ENCODE results near the gene CALML4. TPM values are rescaled to one million over a fixed set of nuclear protein-coding genes. Genes with fewer than 3 reads are reported as not detected.
"Not testable (repeated sequence)": the region's sequence is repeated elsewhere in the genome, so short reads cannot be mapped to it uniquely, and the experiment has no call there.

Gene CALML4
- total RNA-seq, 1 experiment from 2014 or later = 3.3 TPM

GRCh38 chr15:68224108-68224507 lies 19.0 kb upstream of the CALML4 start:
- no TSS peak for BruUV-seq (replicated peaks)
- intact Hi-C loops (cut with micrococcal nuclease) = no loop called here
- DNase-seq (ENCODE audit: unreplicated experiment) = no peak
- Mint-ChIP-seq H3K4me1 (ENCODE audit: insufficient read depth, unreplicated experiment) (peaks cover 24% of the 10 kb centered on the region), H3K9me3 (ENCODE audit: unreplicated experiment) (no peaks in the 10 kb centered on the region), H3K27me3 (ENCODE audit: insufficient read depth, unreplicated experiment) (no peaks in the 10 kb centered on the region), H3K27ac (ENCODE audit: low read depth, unreplicated experiment) (no peak overlapping the region), H3K36me3 (ENCODE audit: insufficient read depth, unreplicated experiment) (peaks cover 11% of the 10 kb centered on the region), H3K4me3 (ENCODE audit: unreplicated experiment) (no peak overlapping the region)
- TF ChIP-seq CTCF (IDR thresholded peaks at IDR 0.05; ENCODE audit: unreplicated experiment) = no peak
- POLR2A ChIA-PET = no interaction called here
- CTCF ChIA-PET = interaction anchor here (0.6 to 1.2 kb wide), 4 partner anchors 13 to 119 kb away, joined by 3 to 4 read pairs (median 3); no protein-coding TSS in a partner anchor

GRCh38 chr15:68223171-68223570 lies 18.0 kb upstream of the CALML4 start:
- Mint-ChIP-seq H3K36me3 (ENCODE audit: insufficient read depth, unreplicated experiment) (peaks cover 19% of the 10 kb centered on the region), H3K4me3 (ENCODE audit: unreplicated experiment) (no peak overlapping the region), H3K27me3 (ENCODE audit: insufficient read depth, unreplicated experiment) (no peaks in the 10 kb centered on the region), H3K9me3 (ENCODE audit: unreplicated experiment) (no peaks in the 10 kb centered on the region), H3K4me1 (ENCODE audit: insufficient read depth, unreplicated experiment) (peaks cover 18% of the 10 kb centered on the region), H3K27ac (ENCODE audit: low read depth, unreplicated experiment) (no peak overlapping the region)
- DNase-seq (ENCODE audit: unreplicated experiment) = no peak
- no peak for TF ChIP-seq CTCF (IDR thresholded peaks at IDR 0.05; ENCODE audit: unreplicated experiment)
- intact Hi-C loops (cut with micrococcal nuclease) = no loop called here
- no TSS peak for BruUV-seq (replicated peaks)
- POLR2A ChIA-PET = no interaction called here
- CTCF ChIA-PET = no interaction called here

- CTCF ChIA-PET = not testable (repeated sequence)
- peaks cover 19% of the 10 kb centered on the region for H3K36me3 Mint-ChIP-seq (ENCODE audit: insufficient read depth, unreplicated experiment)
These were observed 17.3 kb upstream of the CALML4 start for GRCh38 chr15:68222432-68222743.

GRCh38 chr15:68221530-68222431 lies 16.6 kb upstream of the CALML4 start:
- H3K36me3 Mint-ChIP-seq (ENCODE audit: insufficient read depth, unreplicated experiment) = peaks cover 24% of the 10 kb centered on the region
- intact Hi-C loops (cut with micrococcal nuclease) = not testable (repeated sequence)

More at GRCh38 chr15:68222432-68222743, 17.3 kb upstream of the CALML4 start:
- intact Hi-C loops (cut with micrococcal nuclease); POLR2A ChIA-PET; H3K27ac Mint-ChIP-seq (ENCODE audit: low read depth, unreplicated experiment); DNase-seq (ENCODE audit: unreplicated experiment); H3K4me3 Mint-ChIP-seq (ENCODE audit: unreplicated experiment); H3K9me3 Mint-ChIP-seq (ENCODE audit: unreplicated experiment); H3K27me3 Mint-ChIP-seq (ENCODE audit: insufficient read depth, unreplicated experiment); H3K4me1 Mint-ChIP-seq (ENCODE audit: insufficient read depth, unreplicated experiment); BruUV-seq (replicated peaks): not testable (repeated sequence)

GRCh38 chr15:68220967-68221366 lies 15.8 kb upstream of the CALML4 start:
- intact Hi-C loops (cut with micrococcal nuclease) = no loop called here
- BruUV-seq (replicated peaks) = no TSS peak
- ChIA-PET CTCF (interaction anchor here (2.0 kb wide), 1 partner anchor 10 kb away, joined by 6 read pairs; no protein-coding TSS in a partner anchor), POLR2A (interaction anchor here (1.2 to 1.7 kb wide), 2 partner anchors 8 to 10 kb away, joined by 3 to 8 read pairs; partner anchors contain the start of gene CLN6)
- Mint-ChIP-seq H3K4me1 (ENCODE audit: insufficient read depth, unreplicated experiment) (peaks cover 6% of the 10 kb centered on the region), H3K9me3 (ENCODE audit: unreplicated experiment) (no peaks in the 10 kb centered on the region), H3K36me3 (ENCODE audit: insufficient read depth, unreplicated experiment) (peaks cover 27% of the 10 kb centered on the region), H3K27ac (ENCODE audit: low read depth, unreplicated experiment) (no peak overlapping the region), H3K27me3 (ENCODE audit: insufficient read depth, unreplicated experiment) (no peaks in the 10 kb centered on the region), H3K4me3 (ENCODE audit: unreplicated experiment) (no peak overlapping the region)
- no peak for TF ChIP-seq CTCF (IDR thresholded peaks at IDR 0.05; ENCODE audit: unreplicated experiment)
- DNase-seq (ENCODE audit: unreplicated experiment) = no peak

More at GRCh38 chr15:68221530-68222431, 16.6 kb upstream of the CALML4 start:
- H3K27ac Mint-ChIP-seq (ENCODE audit: low read depth, unreplicated experiment); H3K4me3 Mint-ChIP-seq (ENCODE audit: unreplicated experiment); POLR2A ChIA-PET; DNase-seq (ENCODE audit: unreplicated experiment); CTCF ChIA-PET; BruUV-seq (replicated peaks); H3K4me1 Mint-ChIP-seq (ENCODE audit: insufficient read depth, unreplicated experiment); H3K27me3 Mint-ChIP-seq (ENCODE audit: insufficient read depth, unreplicated experiment); H3K9me3 Mint-ChIP-seq (ENCODE audit: unreplicated experiment): not testable (repeated sequence)

All from MCF 10A (cell line).